ENCODE measurements around the gene USP10. TPM values are rescaled to one million over a fixed set of nuclear protein-coding genes. Genes with fewer than 3 reads are reported as not detected.

The USP10 gene
- total RNA-seq, 4 donors from 2014 or later, result 61.1 to 103 (median 74.4) TPM

DNA sequence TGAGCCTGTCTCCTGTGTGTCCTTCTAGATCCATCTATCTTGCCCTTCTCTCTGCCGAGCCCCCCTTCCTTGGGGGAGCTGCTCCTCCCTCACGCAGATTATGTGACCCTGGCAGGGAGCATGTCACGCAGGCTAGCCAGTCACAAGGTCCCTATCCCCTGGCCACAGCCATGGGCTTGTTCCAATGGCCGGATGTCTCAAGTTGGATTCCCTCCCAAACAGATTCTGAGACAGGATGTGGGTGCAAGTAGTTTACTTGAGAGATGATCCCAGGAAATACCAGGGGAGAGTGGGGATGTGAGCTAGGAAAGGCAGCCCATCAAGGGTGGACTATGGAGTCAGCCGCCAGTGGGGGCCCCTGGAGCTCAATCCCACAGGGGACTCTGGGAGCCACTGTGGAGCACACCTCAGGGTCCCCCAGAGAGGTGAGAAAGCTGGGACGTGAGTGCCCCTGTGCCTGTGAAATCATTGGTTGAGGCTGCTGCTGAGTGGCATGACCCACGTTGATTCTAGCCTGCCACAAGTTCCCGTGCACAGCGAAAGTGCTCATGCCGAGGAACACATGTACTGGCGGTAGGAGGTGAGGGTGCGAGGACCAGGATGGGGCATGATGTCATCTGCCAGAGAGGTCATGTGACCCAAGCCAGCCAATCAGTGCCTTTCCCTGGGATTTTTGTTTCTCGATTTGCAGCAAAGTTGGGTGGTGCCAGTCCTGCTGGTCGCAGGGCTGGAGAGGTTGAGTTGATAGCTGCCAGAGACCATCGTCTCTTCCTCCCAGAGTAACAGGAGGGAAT is 113.5 kb downstream of the USP10 start:
- intact Hi-C loops (cut with DNase I; ENCODE audit: low total_unique reads) (no loop called here), in situ Hi-C loops (cut with MboI; ENCODE audit: low sequenced_read_pairs in 4 of 4) (no loop called here)
- no peak for ATAC-seq
- no peak overlapping the region for H3K27ac ChIP-seq
- H3K27me3 ChIP-seq, result no peaks in the 10 kb centered on the region
- H3K4me3 ChIP-seq, result no peak overlapping the region
- H3K9me3 ChIP-seq, result no peaks in the 10 kb centered on the region
- no peaks in the 10 kb centered on the region for H3K4me1 ChIP-seq
- TF ChIP-seq, protein P1, sequence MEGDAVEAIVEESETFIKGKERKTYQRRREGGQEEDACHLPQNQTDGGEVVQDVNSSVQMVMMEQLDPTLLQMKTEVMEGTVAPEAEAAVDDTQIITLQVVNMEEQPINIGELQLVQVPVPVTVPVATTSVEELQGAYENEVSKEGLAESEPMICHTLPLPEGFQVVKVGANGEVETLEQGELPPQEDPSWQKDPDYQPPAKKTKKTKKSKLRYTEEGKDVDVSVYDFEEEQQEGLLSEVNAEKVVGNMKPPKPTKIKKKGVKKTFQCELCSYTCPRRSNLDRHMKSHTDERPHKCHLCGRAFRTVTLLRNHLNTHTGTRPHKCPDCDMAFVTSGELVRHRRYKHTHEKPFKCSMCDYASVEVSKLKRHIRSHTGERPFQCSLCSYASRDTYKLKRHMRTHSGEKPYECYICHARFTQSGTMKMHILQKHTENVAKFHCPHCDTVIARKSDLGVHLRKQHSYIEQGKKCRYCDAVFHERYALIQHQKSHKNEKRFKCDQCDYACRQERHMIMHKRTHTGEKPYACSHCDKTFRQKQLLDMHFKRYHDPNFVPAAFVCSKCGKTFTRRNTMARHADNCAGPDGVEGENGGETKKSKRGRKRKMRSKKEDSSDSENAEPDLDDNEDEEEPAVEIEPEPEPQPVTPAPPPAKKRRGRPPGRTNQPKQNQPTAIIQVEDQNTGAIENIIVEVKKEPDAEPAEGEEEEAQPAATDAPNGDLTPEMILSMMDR (IDR thresholded peaks at IDR 0.05 in 4 of 5, conservative IDR thresholded peaks at IDR 0.05 in 1 of 5), result no peak
- no peak for TF ChIP-seq POLR2A (IDR thresholded peaks at IDR 0.05)
- no peak for DNase-seq
- H3K36me3 ChIP-seq, result no peaks in the 10 kb centered on the region

DNA sequence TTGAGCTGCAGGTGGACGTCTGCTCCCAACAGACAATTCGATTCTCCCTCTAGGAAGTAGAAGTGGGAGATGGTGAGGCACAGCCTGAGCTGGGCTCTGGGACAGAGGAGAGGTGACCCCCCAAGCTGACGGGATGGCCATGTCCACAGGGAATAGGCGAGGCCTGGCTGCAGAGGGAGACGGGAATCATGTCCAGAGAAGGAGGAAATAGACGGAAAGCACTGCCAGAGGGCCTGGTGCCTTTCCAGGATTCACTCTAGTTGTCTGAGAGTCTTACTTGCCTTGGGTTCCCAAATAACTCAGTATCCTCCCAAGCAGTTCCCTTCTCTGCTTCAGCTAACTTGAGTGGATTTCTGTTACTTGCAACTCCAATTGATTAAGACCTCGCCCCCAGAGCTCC is 115.7 kb downstream of the USP10 start:
- intact Hi-C loops (cut with DNase I; ENCODE audit: low total_unique reads), result no loop called here
- Histone ChIP-seq H3K9me3 (no peaks in the 10 kb centered on the region), H3K4me3 (no peak overlapping the region), H3K27me3 (peaks cover 0 to 9% (median 5%) of the 10 kb centered on the region in 3 donors), H3K27ac (peak overlapping the region in 1 of 4 donors; percentile 28), H3K36me3 (no peaks in the 10 kb centered on the region), H3K4me1 (peaks cover 5 to 10% of the 10 kb centered on the region in 2 donors)
- DNase-seq (no peak), ATAC-seq (no peak)
- in situ Hi-C loops (cut with MboI; ENCODE audit: low sequenced_read_pairs in 4 of 4), result no loop called here
- TF ChIP-seq, protein P1 (IDR thresholded peaks at IDR 0.05 in 4 of 5, conservative IDR thresholded peaks at IDR 0.05 in 1 of 5), result no peak
- no peak for TF ChIP-seq POLR2A (IDR thresholded peaks at IDR 0.05)

DNA sequence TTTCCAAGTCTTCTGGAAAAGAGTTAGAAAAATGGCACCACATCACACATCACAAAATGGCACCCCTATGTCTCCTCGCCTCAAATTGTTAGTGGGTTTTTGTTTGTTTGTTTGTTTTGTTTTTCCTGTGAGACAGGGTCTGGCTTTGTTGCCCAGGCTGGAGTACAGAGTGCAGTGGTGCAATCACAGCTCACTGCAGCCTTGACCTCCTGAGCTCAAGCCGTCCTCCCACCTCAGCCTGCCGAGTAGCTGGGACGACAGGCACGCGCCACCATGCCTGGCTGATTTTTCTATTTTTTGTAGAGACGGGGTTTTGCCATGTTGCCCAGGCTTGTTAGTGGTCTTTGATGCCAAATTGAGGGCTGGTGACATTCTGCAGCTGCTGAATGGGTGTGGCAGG is 116.2 kb downstream of the USP10 start:
- TF ChIP-seq, protein P1 (IDR thresholded peaks at IDR 0.05 in 4 of 5, conservative IDR thresholded peaks at IDR 0.05 in 1 of 5), result no peak
- no peak for TF ChIP-seq POLR2A (IDR thresholded peaks at IDR 0.05)
- Histone ChIP-seq H3K9me3 (no peaks in the 10 kb centered on the region), H3K27ac (peak overlapping the region in 1 of 4 donors; percentile 28), H3K4me3 (no peak overlapping the region), H3K4me1 (peaks cover 5 to 11% of the 10 kb centered on the region in 2 donors), H3K36me3 (no peaks in the 10 kb centered on the region), H3K27me3 (peaks cover 0 to 14% (median 11%) of the 10 kb centered on the region in 3 donors)
- DNase-seq (no peak), ATAC-seq (no peak)
- in situ Hi-C loops (cut with MboI; ENCODE audit: low sequenced_read_pairs in 4 of 4), result no loop called here
- intact Hi-C loops (cut with DNase I; ENCODE audit: low total_unique reads), result no loop called here

DNA sequence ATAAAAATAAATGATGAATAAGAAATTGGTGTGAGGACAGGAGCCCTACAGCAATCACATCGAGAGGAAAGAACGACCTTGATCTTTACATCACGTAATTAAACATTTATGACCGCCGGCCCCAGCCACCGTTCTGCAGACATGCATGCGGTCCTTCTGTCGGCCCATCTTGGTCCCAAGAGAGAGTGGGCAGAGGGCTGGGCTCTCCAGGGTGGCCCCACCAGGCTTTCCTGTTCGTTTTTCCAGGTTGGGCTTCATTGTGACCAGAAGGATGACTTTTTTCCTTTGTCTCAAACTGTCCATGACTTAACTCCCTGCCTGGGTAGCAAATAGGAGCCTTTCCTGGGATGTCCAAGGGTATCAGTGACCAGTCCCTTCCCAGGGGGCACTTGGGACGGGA is 116.7 kb downstream of the USP10 start:
- Histone ChIP-seq H3K4me3 (no peak overlapping the region), H3K4me1 (peaks cover 5 to 11% of the 10 kb centered on the region in 2 donors), H3K27me3 (peaks cover 0 to 17% (median 15%) of the 10 kb centered on the region in 3 donors), H3K9me3 (no peaks in the 10 kb centered on the region), H3K36me3 (no peaks in the 10 kb centered on the region), H3K27ac (no peak overlapping the region)
- DNase-seq (no peak), ATAC-seq (no peak)
- intact Hi-C loops (cut with DNase I; ENCODE audit: low total_unique reads), result no loop called here
- in situ Hi-C loops (cut with MboI; ENCODE audit: low sequenced_read_pairs in 4 of 4), result no loop called here
- TF ChIP-seq, protein P1 (IDR thresholded peaks at IDR 0.05 in 4 of 5, conservative IDR thresholded peaks at IDR 0.05 in 1 of 5), result no peak
- TF ChIP-seq POLR2A (IDR thresholded peaks at IDR 0.05), result no peak
